GM21576 (cell line): ENCODE data around the gene NALCN.
A peak's percentile ranks its signal among the peaks of the same experiment; 100 is the strongest.

Source experiments
- ATAC-seq: cut with Tn5 transposase; IDR thresholded peaks from one replicate; pipeline ENCODE4 v1.9.1; 2021; ENCODE audit warnings: mild to moderate bottlenecking, moderate library complexity; ENCODE audit not compliant: unreplicated experiment

NALCN gene

GRCh38 chr13:101211261-101211660, 205.0 kb downstream of the NALCN start:
- no peak for ATAC-seq

DNA sequence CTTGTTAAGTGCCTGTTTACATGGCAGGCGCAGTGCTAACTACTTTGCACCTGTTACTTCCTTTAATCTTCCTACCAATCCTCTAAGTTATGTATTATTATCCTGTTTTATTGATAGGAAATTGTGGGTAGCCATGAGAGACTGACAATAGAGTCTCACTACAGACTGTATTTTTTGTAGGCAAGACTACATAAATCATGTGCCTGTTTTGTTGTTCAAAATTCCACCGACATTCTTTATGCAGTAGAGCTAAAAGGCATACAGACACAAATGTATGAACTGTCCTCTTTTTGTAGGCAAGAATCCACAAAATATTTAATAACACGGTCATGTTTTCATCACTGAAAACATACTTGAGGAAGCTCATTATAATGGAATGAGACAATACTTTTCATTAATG, 205.5 kb downstream of the NALCN start:
- ATAC-seq, result no peak

- ATAC-seq, result no peak
Measured at GRCh38 chr13:101209206-101209893, 207.0 kb downstream of the NALCN start.

GRCh38 chr13:101205408-101205807, 210.9 kb downstream of the NALCN start:
- ATAC-seq, result no peak

DNA sequence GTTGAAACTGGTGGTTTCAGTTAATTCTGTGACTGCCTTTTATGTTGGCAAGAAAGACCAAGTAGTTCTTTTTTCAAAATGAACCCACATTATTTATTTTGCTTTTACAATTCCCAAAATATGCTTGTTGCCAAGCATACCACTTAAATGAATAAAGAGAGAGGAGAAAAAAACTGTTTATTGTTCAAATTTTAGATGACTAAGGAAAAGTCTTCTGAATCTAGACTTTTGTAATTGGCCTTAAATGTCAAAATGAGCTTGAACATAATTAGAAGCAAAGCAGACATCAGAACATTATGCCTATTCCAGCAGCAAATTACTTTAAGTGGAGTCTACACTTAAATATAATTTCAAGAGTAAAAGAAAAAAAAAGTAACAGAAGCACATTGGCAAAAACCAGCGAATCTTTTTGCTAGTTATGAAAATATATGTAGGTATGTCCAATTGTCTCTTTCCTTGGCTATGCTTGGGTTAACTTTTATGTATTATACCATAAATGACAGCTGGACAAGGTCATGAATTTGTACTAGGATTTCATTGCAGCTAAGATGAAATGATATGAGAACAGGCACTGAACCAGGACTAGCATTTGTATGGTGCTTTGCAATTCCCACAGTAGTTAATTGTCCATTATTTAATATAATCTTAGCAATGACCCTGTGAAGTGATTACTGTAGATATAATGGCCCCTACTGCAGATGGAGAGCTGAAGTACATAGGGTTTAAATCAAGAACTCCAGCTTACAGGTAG, 211.9 kb downstream of the NALCN start:
- ATAC-seq, result no peak

DNA sequence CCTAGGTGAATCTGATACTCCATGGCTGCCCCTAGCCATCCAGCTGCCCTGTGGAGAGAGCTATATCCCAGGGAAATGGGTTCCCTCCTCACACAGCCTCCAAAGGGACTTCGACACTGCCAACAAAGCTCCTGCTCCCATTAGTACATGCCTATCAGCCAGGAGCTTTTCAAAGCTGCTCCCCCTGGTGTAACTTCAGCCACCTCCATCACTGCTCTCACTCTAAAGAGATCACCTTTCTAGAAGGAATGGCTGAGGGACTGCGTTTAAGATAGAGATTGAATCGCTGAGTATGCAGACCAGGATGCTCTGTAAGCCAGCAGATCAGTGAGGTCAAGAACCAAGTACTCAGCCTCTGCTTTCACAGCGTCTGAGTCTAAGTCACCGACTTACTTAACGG, 213.7 kb downstream of the NALCN start:
- ATAC-seq, result no peak

DNA sequence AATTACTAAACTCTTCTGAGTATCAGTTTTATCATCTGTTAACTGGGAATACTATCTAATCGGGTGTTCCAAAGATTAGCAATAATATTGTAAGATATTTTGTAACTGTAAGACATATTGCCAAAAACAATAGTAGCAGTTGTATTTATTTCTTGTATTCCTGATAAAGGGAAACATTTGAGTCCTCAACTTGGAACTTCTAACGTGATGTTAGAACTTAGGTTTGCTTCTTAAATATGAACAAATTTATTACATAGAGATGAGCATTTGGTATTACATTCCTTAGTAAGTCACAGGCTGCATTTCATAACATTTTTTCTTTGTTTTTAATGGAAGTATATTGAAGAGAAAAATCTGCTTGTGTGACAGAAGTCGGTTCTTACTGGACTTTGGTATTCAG, 225.3 kb downstream of the NALCN start:
- ATAC-seq, result no peak

- ATAC-seq, result no peak
Measured at GRCh38 chr13:101190337-101190736, 226.0 kb downstream of the NALCN start.

DNA sequence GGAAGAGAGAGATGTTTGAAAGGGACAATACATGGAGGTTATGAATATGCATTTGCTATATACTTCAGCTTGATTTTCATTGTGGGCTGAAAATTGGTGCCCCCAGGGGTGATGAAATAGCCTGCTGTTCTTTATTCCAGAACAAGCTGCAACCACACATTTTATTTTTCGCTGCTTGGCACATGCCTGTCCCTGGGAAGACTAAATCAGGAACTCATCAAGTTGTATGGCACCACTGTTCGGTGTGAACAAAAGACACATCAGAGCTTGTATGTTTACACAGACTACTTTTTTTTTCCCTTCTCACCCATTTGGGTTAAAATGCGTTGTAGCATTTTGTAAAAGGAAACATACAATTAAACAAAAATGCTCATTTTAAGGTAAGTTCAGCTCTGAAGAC, 230.7 kb downstream of the NALCN start:
- ATAC-seq, result no peak

DNA sequence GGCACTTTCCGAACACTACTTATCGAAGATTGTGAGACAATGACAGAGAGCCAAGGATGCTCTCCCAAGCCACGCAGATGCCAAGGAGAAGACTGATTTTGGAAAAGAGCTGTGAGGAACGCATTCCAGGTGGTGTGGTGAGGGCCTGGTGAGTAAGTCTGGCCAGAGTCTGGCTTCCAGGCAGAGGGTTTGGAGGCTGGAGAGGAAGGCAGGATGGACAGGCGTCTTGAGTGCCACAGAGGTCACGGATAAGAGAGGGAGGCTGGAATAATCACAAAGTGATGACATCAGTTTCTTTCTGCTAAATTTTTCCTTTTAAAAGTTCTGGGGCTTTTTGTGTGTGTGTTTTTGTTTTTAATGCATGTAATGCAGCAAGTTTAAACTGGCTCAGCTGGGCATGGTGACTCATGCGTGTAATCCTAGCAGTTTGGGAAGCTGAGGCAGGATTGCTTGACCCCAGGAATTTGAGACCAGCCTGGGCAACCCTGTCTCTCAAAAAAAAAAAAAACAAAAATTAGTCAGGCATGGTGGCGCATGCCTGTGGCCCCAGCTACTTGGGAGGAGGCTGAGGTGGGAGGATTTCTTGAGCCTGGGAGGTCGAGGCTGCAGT, 235.1 kb downstream of the NALCN start:
- ATAC-seq, result no peak

- no peak for ATAC-seq
Measured at GRCh38 chr13:101179021-101179420, 237.3 kb downstream of the NALCN start.

DNA sequence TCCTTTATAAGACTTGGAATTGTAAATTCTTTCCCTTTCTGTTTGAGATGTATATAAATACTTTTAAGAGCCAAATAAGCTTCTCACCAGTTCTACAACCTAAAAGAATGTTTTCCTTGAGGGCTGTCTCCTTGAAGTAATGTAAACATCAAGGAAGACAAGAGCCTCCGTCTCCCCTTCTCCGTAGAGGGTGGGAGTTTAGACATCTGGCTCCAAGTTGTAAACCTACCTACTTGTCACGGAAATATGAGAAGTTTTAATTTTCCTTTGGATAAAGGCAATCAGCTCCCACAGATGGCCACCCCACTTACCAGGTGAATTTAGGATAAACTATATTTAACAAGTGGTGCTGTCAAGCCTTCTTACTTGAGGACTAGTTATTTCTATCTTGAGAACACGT, 237.9 kb downstream of the NALCN start:
- no peak for ATAC-seq

GRCh38 chr13:101170306-101170705, 246.0 kb downstream of the NALCN start:
- no peak for ATAC-seq

DNA sequence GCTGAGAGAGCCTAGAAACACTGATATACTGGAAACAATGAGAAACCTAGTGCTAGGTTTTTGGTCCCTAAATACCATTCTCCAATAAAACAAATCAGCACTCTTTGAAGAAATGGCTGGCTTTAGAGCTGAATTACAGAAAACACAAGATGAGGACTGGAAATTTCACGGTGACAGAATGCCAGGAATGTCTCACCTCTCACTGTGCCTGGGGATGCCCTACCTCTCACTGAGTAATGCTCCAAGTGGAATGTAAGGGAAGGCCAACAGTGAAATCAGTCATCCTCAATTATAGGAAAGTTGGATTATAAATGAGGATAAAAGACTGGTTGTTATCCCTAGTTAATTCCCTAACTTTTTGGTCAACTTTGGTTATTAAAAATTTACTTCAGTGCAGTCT, 259.0 kb downstream of the NALCN start:
- ATAC-seq, result no peak

- no peak for ATAC-seq
Measured at GRCh38 chr13:101155920-101156319, 260.4 kb downstream of the NALCN start.

DNA sequence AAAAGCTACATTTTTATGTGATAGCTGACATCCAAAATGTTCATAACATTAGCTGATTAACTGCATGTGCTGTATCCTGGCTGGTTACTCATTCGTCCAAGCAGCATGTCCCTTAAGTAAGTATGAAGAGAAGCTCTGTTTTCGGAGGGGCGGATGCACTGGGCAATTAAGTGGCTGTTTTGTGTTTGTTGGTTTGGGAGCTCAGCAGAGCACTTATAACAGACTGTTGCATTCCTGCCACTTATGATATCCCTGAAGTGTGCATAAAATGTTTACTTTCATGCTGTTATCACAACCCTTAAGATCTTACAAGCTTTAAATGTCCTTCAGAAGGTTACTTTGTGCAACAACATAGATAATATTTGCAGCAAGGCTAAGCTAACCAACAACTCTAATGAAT, 264.1 kb downstream of the NALCN start:
- ATAC-seq, result no peak

- ATAC-seq, result no peak
Measured at GRCh38 chr13:101150998-101151397, 265.3 kb downstream of the NALCN start.

DNA sequence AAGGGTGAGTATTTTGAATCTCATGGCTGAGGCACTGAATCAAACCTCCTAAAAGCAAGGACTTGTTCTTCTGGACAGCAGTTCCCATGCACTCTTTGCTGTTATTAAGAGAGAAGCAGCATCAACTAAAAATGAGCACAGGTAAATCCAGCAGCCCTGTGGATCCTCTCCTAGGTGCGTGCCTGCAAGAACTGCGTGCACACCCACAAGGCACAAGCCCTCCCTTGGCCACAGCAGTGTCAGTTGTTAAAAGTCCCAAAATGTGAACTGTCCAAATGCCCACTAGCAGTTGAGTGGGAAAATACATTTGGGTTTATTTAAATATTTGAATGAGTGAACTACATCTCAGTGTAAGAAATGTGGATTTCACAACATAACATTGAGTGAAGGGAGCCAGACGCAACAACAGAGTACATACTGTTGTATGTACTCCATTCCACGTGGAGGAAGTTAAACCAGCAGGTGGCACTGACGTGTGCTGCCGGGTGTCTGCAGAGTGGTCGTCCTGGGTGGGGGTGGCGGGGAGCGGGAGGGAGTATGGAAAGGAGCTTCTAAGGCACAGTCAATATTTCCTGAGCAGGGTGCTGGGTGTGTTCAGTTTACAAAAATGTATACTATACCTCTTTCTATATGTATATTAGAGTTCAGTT, 266.4 kb downstream of the NALCN start:
- ATAC-seq, result no peak

- no peak for ATAC-seq
Measured at GRCh38 chr13:101146101-101146898, 270.0 kb downstream of the NALCN start.

GRCh38 chr13:101144808-101145419, 271.4 kb downstream of the NALCN start:
- ATAC-seq, result peak; percentile 73
